MM.1S (cell line): ENCODE results near the gene CPA5.

Experiments used
- CTCF ChIP-seq: fragments of 300-600 bp; sonication (generic); IDR thresholded peaks from 2 replicates; pipeline ENCODE4 v1.5.1; 2016; ENCODE audit warnings: antibody characterized with exemption, low read length, mixed read lengths
- EZH2 ChIP-seq: fragments of 300-600 bp; sonication (generic); optimal IDR thresholded peaks from 2 replicates; pipeline ENCODE3; 2017; ENCODE audit warnings: low read depth, mild to moderate bottlenecking, antibody characterized with exemption, low read length, mixed read lengths
- EZH2phosphoT487 ChIP-seq: fragments of 300-600 bp; sonication (generic); IDR thresholded peaks from 2 replicates; pipeline ENCODE4 v1.6.1; 2018; ENCODE audit warnings: antibody characterized with exemption, low read length

- TF ChIP-seq EZH2, result no peak
- no peak for TF ChIP-seq EZH2phosphoT487
- no peak for TF ChIP-seq CTCF
Observed at GRCh38 chr7:130385600-130386066, 41.0 kb downstream of the CPA5 start.
